ENCODE measurements around the gene P4HA2.

The P4HA2 gene

GRCh38 chr5:132253452-132254320 lies 26.0 kb upstream of the P4HA2 start:
- TF ChIP-seq ZBTB7A (IDR thresholded peaks at IDR 0.05; ENCODE audit: low read depth), result no peak
- no peak for TF ChIP-seq YY1 (IDR thresholded peaks at IDR 0.05; ENCODE audit: low read depth)
- no peak for TF ChIP-seq TEAD4 (IDR thresholded peaks at IDR 0.05)
- TF ChIP-seq, protein P1, sequence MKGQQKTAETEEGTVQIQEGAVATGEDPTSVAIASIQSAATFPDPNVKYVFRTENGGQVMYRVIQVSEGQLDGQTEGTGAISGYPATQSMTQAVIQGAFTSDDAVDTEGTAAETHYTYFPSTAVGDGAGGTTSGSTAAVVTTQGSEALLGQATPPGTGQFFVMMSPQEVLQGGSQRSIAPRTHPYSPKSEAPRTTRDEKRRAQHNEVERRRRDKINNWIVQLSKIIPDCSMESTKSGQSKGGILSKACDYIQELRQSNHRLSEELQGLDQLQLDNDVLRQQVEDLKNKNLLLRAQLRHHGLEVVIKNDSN (IDR thresholded peaks at IDR 0.05), result no peak
- no peak for TF ChIP-seq MAX (IDR thresholded peaks at IDR 0.05)
- no peak for TF ChIP-seq EGR1 (IDR thresholded peaks at IDR 0.05)
- no peak for TF ChIP-seq EP300 (IDR thresholded peaks at IDR 0.05; ENCODE audit: borderline replicate concordance)
- no peak for TF ChIP-seq FOXM1 (IDR thresholded peaks at IDR 0.05; ENCODE audit: borderline replicate concordance, low read depth)
- no peak for TF ChIP-seq CEBPB (IDR thresholded peaks at IDR 0.05)
- TF ChIP-seq TAF1 (IDR thresholded peaks at IDR 0.05; ENCODE audit: low read depth), result no peak
- TF ChIP-seq, protein P2, sequence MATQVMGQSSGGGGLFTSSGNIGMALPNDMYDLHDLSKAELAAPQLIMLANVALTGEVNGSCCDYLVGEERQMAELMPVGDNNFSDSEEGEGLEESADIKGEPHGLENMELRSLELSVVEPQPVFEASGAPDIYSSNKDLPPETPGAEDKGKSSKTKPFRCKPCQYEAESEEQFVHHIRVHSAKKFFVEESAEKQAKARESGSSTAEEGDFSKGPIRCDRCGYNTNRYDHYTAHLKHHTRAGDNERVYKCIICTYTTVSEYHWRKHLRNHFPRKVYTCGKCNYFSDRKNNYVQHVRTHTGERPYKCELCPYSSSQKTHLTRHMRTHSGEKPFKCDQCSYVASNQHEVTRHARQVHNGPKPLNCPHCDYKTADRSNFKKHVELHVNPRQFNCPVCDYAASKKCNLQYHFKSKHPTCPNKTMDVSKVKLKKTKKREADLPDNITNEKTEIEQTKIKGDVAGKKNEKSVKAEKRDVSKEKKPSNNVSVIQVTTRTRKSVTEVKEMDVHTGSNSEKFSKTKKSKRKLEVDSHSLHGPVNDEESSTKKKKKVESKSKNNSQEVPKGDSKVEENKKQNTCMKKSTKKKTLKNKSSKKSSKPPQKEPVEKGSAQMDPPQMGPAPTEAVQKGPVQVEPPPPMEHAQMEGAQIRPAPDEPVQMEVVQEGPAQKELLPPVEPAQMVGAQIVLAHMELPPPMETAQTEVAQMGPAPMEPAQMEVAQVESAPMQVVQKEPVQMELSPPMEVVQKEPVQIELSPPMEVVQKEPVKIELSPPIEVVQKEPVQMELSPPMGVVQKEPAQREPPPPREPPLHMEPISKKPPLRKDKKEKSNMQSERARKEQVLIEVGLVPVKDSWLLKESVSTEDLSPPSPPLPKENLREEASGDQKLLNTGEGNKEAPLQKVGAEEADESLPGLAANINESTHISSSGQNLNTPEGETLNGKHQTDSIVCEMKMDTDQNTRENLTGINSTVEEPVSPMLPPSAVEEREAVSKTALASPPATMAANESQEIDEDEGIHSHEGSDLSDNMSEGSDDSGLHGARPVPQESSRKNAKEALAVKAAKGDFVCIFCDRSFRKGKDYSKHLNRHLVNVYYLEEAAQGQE (IDR thresholded peaks at IDR 0.05; ENCODE audit: low read depth), result no peak
- TF ChIP-seq CREB1 (IDR thresholded peaks at IDR 0.05; ENCODE audit: low read depth), result no peak
- no peak for TF ChIP-seq NFIC (IDR thresholded peaks at IDR 0.05)
- TF ChIP-seq TCF12 (IDR thresholded peaks at IDR 0.05; ENCODE audit: low read depth), result no peak
- no peak for TF ChIP-seq RAD21 (IDR thresholded peaks at IDR 0.05; ENCODE audit: low read depth)

GRCh38 chr5:132253008-132253441 lies 25.4 kb upstream of the P4HA2 start:
- TF ChIP-seq FOXM1 (IDR thresholded peaks at IDR 0.05; ENCODE audit: borderline replicate concordance, low read depth) (no peak), YY1 (IDR thresholded peaks at IDR 0.05; ENCODE audit: low read depth) (no peak), CEBPB (IDR thresholded peaks at IDR 0.05) (no peak), EGR1 (IDR thresholded peaks at IDR 0.05) (no peak), CREB1 (IDR thresholded peaks at IDR 0.05; ENCODE audit: low read depth) (no peak), TAF1 (IDR thresholded peaks at IDR 0.05; ENCODE audit: low read depth) (no peak), RAD21 (IDR thresholded peaks at IDR 0.05; ENCODE audit: low read depth) (no peak)
- TF ChIP-seq, protein P1 (IDR thresholded peaks at IDR 0.05), result no peak

DNA sequence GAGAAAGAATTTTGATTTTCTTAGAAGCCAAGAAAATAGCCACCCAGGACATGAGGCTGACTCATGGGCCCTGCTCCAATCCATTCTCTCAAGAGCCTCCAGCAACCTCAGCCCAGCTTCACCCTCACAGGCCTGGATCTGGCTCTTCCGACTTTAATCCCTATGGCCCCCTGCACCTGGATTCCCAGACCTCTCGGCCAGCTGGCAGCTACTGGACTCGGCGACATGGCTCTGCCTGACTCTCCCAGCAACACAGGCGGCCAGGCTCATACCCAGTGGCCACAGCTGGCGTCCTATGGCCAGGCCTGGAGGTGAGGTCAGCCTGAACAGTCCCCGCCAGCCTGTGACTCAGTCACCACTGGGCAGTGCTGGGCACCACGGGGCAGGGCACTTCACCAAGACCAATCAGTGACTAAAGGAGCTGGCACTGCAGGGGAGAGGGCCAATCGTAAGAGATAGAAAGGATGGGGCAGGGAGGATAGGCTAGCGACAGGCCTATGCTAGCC lies 23.6 kb upstream of the P4HA2 start:
- no peak for TF ChIP-seq RAD21 (IDR thresholded peaks at IDR 0.05; ENCODE audit: low read depth)
- TF ChIP-seq NFIC (IDR thresholded peaks at IDR 0.05), result no peak
- TF ChIP-seq FOXM1 (IDR thresholded peaks at IDR 0.05; ENCODE audit: borderline replicate concordance, low read depth), result no peak
- TF ChIP-seq MAX (IDR thresholded peaks at IDR 0.05), result no peak
- no peak for TF ChIP-seq TCF12 (IDR thresholded peaks at IDR 0.05; ENCODE audit: low read depth)
- TF ChIP-seq CEBPB (IDR thresholded peaks at IDR 0.05), result no peak
- TF ChIP-seq TEAD4 (IDR thresholded peaks at IDR 0.05), result no peak
- TF ChIP-seq EP300 (IDR thresholded peaks at IDR 0.05; ENCODE audit: borderline replicate concordance), result no peak
- TF ChIP-seq, protein P2 (IDR thresholded peaks at IDR 0.05; ENCODE audit: low read depth), result no peak
- no peak for TF ChIP-seq EGR1 (IDR thresholded peaks at IDR 0.05)
- TF ChIP-seq ZBTB7A (IDR thresholded peaks at IDR 0.05; ENCODE audit: low read depth), result no peak

- TF ChIP-seq TCF12 (IDR thresholded peaks at IDR 0.05; ENCODE audit: low read depth) (no peak), CEBPB (IDR thresholded peaks at IDR 0.05) (no peak), EGR1 (IDR thresholded peaks at IDR 0.05) (no peak), YY1 (IDR thresholded peaks at IDR 0.05; ENCODE audit: low read depth) (no peak), TEAD4 (IDR thresholded peaks at IDR 0.05) (no peak), EP300 (IDR thresholded peaks at IDR 0.05; ENCODE audit: borderline replicate concordance) (no peak), RAD21 (IDR thresholded peaks at IDR 0.05; ENCODE audit: low read depth) (no peak)
Observed at GRCh38 chr5:132250547-132250946, 22.9 kb upstream of the P4HA2 start.

DNA sequence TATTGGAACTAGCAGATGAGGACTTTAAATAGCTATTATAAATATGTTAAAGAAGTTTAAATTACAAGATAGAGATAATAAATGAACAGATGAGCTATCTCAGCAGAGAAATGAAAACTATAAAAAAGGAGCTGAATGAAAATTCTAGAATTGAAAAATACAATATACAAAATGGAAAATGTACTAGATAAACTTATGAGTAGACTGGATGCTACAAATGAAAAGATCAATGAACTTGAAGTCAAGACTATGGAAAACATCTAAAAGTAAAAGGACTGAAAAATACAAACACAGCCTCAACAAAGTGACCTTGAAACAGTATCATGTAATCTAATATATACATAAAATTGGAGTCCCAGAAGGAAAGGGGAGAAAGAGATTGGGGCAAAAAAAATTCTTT lies 19.2 kb upstream of the P4HA2 start:
- no peak for TF ChIP-seq TAF1 (IDR thresholded peaks at IDR 0.05; ENCODE audit: low read depth)

DNA sequence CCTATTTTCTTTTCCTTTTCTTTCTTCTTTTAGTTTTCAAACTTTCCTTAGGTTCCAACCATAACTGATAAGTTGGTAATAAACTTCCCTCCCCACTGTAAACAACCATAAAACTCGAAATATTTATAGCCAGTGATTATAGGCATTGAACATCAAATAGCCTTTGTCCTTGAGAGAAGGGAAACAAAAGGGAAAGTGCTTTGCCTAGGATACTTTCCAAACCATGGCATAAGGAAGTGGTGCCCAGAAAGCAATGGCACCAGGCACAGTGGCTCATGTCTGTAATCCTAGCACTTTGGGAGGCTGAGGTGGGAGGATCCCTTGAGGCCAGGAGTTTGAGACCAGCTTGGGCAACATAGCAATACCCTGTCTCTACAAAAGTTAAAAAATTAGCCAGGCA lies 17.9 kb upstream of the P4HA2 start:
- TF ChIP-seq CEBPB (IDR thresholded peaks at IDR 0.05) (no peak), NFIC (IDR thresholded peaks at IDR 0.05) (no peak), ZBTB7A (IDR thresholded peaks at IDR 0.05; ENCODE audit: low read depth) (no peak), TAF1 (IDR thresholded peaks at IDR 0.05; ENCODE audit: low read depth) (no peak), MAX (IDR thresholded peaks at IDR 0.05) (no peak), EGR1 (IDR thresholded peaks at IDR 0.05) (no peak)
- TF ChIP-seq, protein P2 (IDR thresholded peaks at IDR 0.05; ENCODE audit: low read depth), result no peak

All from Ishikawa (cell line).